NCI-H2081 treated with DMSO at 0.1 percent for 48 hours (cell line): ENCODE data around the gene MMP24.
"Not testable (repeated sequence)": the region's sequence is repeated elsewhere in the genome, so short reads cannot be mapped to it uniquely, and the experiment has no call there.

Experiments
- DNase-seq: peaks from one replicate; lab custom pipeline; 2025; lab: John Stamatoyannopoulos, UW

MMP24 gene

DNA sequence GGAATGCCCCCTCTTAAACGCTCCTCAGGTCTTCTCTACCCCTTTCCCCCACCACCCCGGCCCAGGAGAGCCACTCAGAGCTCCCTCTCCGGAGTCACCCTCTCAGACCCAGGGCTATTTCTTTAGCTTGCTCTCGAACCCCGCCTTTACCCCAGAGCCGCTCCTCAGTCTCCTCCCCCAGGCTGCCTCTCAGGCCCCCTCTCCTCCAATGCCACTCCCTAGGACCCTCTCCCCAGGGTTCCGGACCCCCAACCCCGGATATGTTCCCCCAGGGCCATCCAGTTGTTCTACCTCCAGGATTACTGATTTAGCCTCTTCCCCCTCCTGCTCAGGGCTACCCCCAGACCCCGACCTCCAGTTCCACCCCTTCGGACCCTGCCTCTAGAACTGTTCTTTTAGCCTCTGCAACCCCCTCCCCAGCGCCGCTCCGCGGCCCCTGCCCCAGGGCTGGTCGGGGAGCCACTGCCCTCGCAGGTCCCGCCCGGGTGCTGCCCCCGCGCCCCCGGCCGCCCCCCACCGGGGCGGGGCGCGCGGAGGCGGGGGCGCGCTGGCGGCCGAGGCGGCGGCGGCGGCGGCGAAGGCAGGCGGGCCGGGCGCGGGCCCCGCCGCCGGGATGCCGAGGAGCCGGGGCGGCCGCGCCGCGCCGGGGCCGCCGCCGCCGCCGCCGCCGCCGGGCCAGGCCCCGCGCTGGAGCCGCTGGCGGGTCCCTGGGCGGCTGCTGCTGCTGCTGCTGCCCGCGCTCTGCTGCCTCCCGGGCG lies at the start of gene MMP24:
Gene MMP24, plus strand, starts transcription at position 565 of the 758 bp plus-strand sequence. Its CDS starts 49 bp downstream, at position 614.
- no peak for DNase-seq

GRCh38 chr20:35179292-35180212 lies 46.9 kb upstream of the MMP24 start:
- no peak for DNase-seq

- DNase-seq, result no peak
Measured at GRCh38 chr20:35180266-35180665, 46.2 kb upstream of the MMP24 start.

- DNase-seq, result no peak
Measured at GRCh38 chr20:35181731-35182130, 44.8 kb upstream of the MMP24 start.

DNA sequence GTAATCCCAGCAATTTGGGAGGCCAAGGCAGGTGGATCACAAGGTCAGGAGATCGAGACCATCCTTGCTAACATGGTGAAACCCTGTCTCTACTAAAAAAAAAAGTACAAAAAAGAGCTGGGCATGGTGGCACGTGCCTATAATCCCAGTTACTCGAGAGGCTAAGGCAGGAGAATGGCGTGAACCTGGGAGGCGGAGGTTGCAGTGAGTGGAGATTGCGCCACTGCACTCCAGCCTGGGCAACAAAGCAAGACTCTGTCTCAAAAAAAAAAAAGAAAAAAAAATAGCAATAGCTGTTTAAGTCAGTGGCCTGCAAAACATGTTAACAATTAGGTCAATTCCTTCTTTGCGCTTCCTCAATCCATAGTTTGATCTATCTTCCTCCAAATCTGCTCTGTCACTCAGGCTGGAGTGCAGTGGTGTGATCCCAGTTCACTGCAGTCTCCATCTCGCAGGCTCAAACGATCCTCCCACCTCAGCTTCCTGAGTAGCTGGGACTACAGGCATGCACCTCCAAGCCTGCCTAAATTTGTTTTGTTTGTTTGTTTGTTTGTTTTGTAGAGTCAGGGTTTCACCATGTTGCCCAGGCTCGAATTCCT lies 39.7 kb upstream of the MMP24 start:
- DNase-seq, result not testable (repeated sequence)

- no peak for DNase-seq
Measured at GRCh38 chr20:35187584-35188190, 38.8 kb upstream of the MMP24 start.

- DNase-seq, result not testable (repeated sequence)
Measured at GRCh38 chr20:35189223-35189622, 37.3 kb upstream of the MMP24 start.

DNA sequence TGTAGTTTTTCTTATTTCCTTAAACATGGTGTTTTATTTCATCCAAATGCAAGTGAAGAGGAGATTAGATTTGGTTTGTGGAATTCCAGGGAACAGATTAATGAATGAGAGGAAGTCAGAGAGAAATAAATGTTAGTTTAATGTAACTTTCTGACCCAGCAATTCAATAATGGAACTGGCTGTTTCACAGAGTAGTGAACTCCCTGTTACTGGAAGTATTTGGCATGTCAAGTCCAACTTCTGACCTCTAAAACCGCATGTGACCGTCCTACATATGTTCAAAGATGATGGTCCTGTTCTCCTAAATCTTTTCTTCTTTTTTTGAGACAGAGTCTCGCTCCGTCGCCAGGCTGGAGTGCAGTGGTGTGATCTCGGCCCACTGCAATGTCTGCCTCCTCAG lies 35.9 kb upstream of the MMP24 start:
- no peak for DNase-seq

GRCh38 chr20:35191419-35192117 lies 34.9 kb upstream of the MMP24 start:
- DNase-seq, result no peak

- DNase-seq, result no peak
Measured at GRCh38 chr20:35192118-35192872, 34.2 kb upstream of the MMP24 start.

DNA sequence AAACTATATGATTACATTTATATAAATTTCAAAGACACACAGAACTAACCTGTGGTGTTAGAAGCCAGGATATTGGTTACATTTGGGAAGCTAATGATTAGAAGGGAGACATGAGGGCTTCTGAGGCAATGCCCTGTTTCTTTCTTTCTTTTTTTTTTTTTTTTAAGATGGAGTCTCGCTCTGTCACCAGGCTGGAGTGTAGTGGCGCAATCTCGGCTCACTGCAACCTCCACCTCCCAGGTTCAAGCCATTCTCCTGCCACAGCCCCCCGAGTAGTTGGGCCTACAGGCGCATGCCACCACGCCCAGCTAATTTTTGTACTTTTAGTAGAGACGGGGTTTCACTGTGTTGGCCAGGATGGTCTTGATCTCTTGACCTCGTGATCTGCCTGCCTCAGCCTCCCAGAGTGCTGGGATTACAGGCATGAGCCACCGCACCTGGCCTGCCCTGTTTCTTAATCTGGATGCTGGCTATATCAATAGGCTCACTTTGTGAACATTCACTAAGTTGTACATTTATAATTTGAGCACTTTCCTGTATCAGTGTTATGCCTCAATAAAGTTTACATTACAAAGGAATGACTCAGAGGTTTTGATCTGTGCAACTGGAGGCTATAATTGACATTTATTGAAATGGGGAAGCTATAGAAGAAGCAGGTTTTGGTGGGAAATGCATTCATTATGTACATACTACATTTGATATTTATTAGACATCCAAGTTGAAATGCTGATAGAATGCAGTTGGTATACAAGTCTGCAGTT lies 33.3 kb upstream of the MMP24 start:
- DNase-seq, result not testable (repeated sequence)

DNA sequence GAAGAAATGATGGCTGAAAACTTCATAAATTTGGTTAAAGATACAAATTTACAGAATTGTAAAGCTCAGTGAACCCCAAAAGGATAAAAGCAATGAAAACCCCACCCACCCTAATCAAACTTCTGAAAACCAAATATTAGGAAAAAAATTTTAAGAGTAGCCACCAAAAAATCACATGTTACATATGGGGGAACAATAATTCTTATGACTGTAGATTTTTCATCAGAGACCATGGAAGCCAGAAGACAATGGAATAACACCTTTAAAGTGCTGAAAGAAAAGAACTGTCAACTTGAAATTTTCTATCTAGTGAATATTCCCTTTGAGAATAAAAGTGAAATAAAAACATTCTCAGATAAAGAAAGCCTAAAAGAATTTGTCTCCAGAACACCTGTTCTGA lies 30.2 kb upstream of the MMP24 start:
- DNase-seq, result no peak

GRCh38 chr20:35199740-35200139 lies 26.8 kb upstream of the MMP24 start:
- DNase-seq, result no peak

- DNase-seq, result no peak
Measured at GRCh38 chr20:35200267-35200666, 26.2 kb upstream of the MMP24 start.

GRCh38 chr20:35201467-35201866 lies 25.0 kb upstream of the MMP24 start:
- not testable (repeated sequence) for DNase-seq

DNA sequence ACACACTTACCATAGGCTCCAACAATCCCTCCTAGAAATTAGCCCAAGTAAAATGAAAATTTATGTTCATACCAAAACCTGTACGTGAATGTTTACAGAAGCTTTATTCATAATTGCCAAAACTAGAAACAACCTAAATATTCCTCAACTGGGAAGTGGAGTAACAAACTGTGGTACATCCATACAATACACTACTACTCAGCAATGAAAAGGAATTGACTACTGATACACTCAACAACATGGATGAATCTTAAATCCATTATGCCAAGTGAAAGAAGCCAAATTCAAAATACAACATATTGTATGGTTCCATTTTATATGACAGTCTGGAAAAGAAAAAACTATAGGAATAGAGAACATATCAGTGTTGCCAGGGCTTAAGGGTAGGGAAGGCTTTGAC lies 19.7 kb upstream of the MMP24 start:
- no peak for DNase-seq

- DNase-seq, result peak; percentile 23
Measured at GRCh38 chr20:35207950-35208611, 18.4 kb upstream of the MMP24 start.

GRCh38 chr20:35215066-35215956 lies 11.2 kb upstream of the MMP24 start:
- DNase-seq, result no peak
